ENCODE results near the gene RB1.
A peak's percentile ranks its signal among the peaks of the same experiment; 100 is the strongest.

Gene RB1

GRCh38 chr13:48403913-48404312 is 100.4 kb downstream of the RB1 start:
- H3K27ac ChIP-seq (ENCODE audit: low read length) = no peak overlapping the region
- peaks cover 32% of the 10 kb centered on the region for H3K36me3 ChIP-seq (ENCODE audit: insufficient read depth, low read length)
- peaks cover 53% of the 10 kb centered on the region for H3K79me2 ChIP-seq (ENCODE audit: insufficient read depth, low read length)
- H4K20me1 ChIP-seq (ENCODE audit: insufficient read depth, low read length) = no peaks in the 10 kb centered on the region
- H2AFZ ChIP-seq (ENCODE audit: low read depth, low read length) = no peak overlapping the region
- no peaks in the 10 kb centered on the region for H3K9me3 ChIP-seq (ENCODE audit: insufficient read depth, low read length, severe bottlenecking)
- ATAC-seq (ENCODE audit: insufficient read depth, low read depth) (no peak), DNase-seq (no peak)
- no peak overlapping the region for H3K9ac ChIP-seq (ENCODE audit: low read depth, low read length)
- no peak overlapping the region for H3K4me2 ChIP-seq (ENCODE audit: insufficient read depth, low read length)
- no peak for TF ChIP-seq CTCF (IDR thresholded peaks at IDR 0.05; ENCODE audit: borderline replicate concordance, extremely low read depth, low read length, poor library complexity, severe bottlenecking)
- no peak for TF ChIP-seq EZH2 (IDR thresholded peaks at IDR 0.05; ENCODE audit: borderline replicate concordance, low read depth, low read length, severe bottlenecking)
- H3K4me3 ChIP-seq (ENCODE audit: low read depth in 1 of 2, low read length in 2 of 2) = no peak overlapping the region
- peaks cover 54% of the 10 kb centered on the region for H3K4me1 ChIP-seq (ENCODE audit: insufficient read depth, low read length)
- no peaks in the 10 kb centered on the region for H3K27me3 ChIP-seq (ENCODE audit: insufficient read depth, low read length, poor library complexity)

- Histone ChIP-seq H3K27me3 (ENCODE audit: insufficient read depth, low read length, poor library complexity) (no peaks in the 10 kb centered on the region), H2AFZ (ENCODE audit: low read depth, low read length) (no peak overlapping the region)
Observed at GRCh38 chr13:48404952-48405351, 101.4 kb downstream of the RB1 start.

GRCh38 chr13:48405875-48406274 is 102.3 kb downstream of the RB1 start:
- Histone ChIP-seq H3K9ac (ENCODE audit: low read depth, low read length) (no peak overlapping the region), H3K4me2 (ENCODE audit: insufficient read depth, low read length) (no peak overlapping the region), H3K9me3 (ENCODE audit: insufficient read depth, low read length, severe bottlenecking) (no peaks in the 10 kb centered on the region), H3K4me3 (ENCODE audit: low read depth in 1 of 2, low read length in 2 of 2) (no peak overlapping the region), H2AFZ (ENCODE audit: low read depth, low read length) (no peak overlapping the region), H3K36me3 (ENCODE audit: insufficient read depth, low read length) (peaks cover 39% of the 10 kb centered on the region), H3K27me3 (ENCODE audit: insufficient read depth, low read length, poor library complexity) (no peaks in the 10 kb centered on the region), H3K4me1 (ENCODE audit: insufficient read depth, low read length) (peaks cover 51% of the 10 kb centered on the region), H3K79me2 (ENCODE audit: insufficient read depth, low read length) (peaks cover 67% of the 10 kb centered on the region), H3K27ac (ENCODE audit: low read length) (no peak overlapping the region), H4K20me1 (ENCODE audit: insufficient read depth, low read length) (no peaks in the 10 kb centered on the region)
- ATAC-seq (ENCODE audit: insufficient read depth, low read depth) (no peak), DNase-seq (no peak)
- no peak for TF ChIP-seq CTCF (IDR thresholded peaks at IDR 0.05; ENCODE audit: borderline replicate concordance, extremely low read depth, low read length, poor library complexity, severe bottlenecking)
- no peak for TF ChIP-seq EZH2 (IDR thresholded peaks at IDR 0.05; ENCODE audit: borderline replicate concordance, low read depth, low read length, severe bottlenecking)

More at GRCh38 chr13:48404952-48405351, 101.4 kb downstream of the RB1 start:
- no peak for ATAC-seq (ENCODE audit: insufficient read depth, low read depth)
- no peak overlapping the region for H3K9ac ChIP-seq (ENCODE audit: low read depth, low read length)
- peaks cover 61% of the 10 kb centered on the region for H3K79me2 ChIP-seq (ENCODE audit: insufficient read depth, low read length)
- no peak overlapping the region for H3K27ac ChIP-seq (ENCODE audit: low read length)
- H3K36me3 ChIP-seq (ENCODE audit: insufficient read depth, low read length) = peaks cover 35% of the 10 kb centered on the region
- DNase-seq = no peak
- peaks cover 53% of the 10 kb centered on the region for H3K4me1 ChIP-seq (ENCODE audit: insufficient read depth, low read length)
- H3K9me3 ChIP-seq (ENCODE audit: insufficient read depth, low read length, severe bottlenecking) = no peaks in the 10 kb centered on the region
- no peak overlapping the region for H3K4me2 ChIP-seq (ENCODE audit: insufficient read depth, low read length)
- H3K4me3 ChIP-seq (ENCODE audit: low read depth in 1 of 2, low read length in 2 of 2) = no peak overlapping the region
- TF ChIP-seq CTCF (IDR thresholded peaks at IDR 0.05; ENCODE audit: borderline replicate concordance, extremely low read depth, low read length, poor library complexity, severe bottlenecking) (no peak), EZH2 (IDR thresholded peaks at IDR 0.05; ENCODE audit: borderline replicate concordance, low read depth, low read length, severe bottlenecking) (no peak)
- no peaks in the 10 kb centered on the region for H4K20me1 ChIP-seq (ENCODE audit: insufficient read depth, low read length)

- no peaks in the 10 kb centered on the region for H3K9me3 ChIP-seq (ENCODE audit: insufficient read depth, low read length, severe bottlenecking)
- no peak overlapping the region for H2AFZ ChIP-seq (ENCODE audit: low read depth, low read length)
- peaks cover 18% of the 10 kb centered on the region for H3K36me3 ChIP-seq (ENCODE audit: insufficient read depth, low read length)
- peak overlapping the region; percentile 94 for H3K27ac ChIP-seq (ENCODE audit: low read length)
- no peak for TF ChIP-seq EZH2 (IDR thresholded peaks at IDR 0.05; ENCODE audit: borderline replicate concordance, low read depth, low read length, severe bottlenecking)
- H3K9ac ChIP-seq (ENCODE audit: low read depth, low read length) = peak overlapping the region; percentile 71
- peak overlapping the region; percentile 65 for H3K4me2 ChIP-seq (ENCODE audit: insufficient read depth, low read length)
- H3K4me1 ChIP-seq (ENCODE audit: insufficient read depth, low read length) = peaks cover 42% of the 10 kb centered on the region
- DNase-seq = no peak
- H3K4me3 ChIP-seq (ENCODE audit: low read depth in 1 of 2, low read length in 2 of 2) = peak overlapping the region; percentile 72 to 76; a peak in 3 of 4 replicates
- H4K20me1 ChIP-seq (ENCODE audit: insufficient read depth, low read length) = no peaks in the 10 kb centered on the region
- H3K27me3 ChIP-seq (ENCODE audit: insufficient read depth, low read length, poor library complexity) = no peaks in the 10 kb centered on the region
- peaks cover 80% of the 10 kb centered on the region for H3K79me2 ChIP-seq (ENCODE audit: insufficient read depth, low read length)
- ATAC-seq (ENCODE audit: insufficient read depth, low read depth) = peak; percentile 32; the same call in 2 of the 3 replicates
Observed at GRCh38 chr13:48410199-48410598, 106.6 kb downstream of the RB1 start.
